Measurements from ENCODE around the gene SPRY4. TPM values are rescaled to one million over a fixed set of nuclear protein-coding genes. Genes with fewer than 3 reads are reported as not detected.

The SPRY4 gene
- total and polyA plus RNA-seq, 2 of the 8 experiments (the other 6 are each of a cell fraction or from before 2014, with no cell fraction given), result 59.1 to 113 TPM

DNA sequence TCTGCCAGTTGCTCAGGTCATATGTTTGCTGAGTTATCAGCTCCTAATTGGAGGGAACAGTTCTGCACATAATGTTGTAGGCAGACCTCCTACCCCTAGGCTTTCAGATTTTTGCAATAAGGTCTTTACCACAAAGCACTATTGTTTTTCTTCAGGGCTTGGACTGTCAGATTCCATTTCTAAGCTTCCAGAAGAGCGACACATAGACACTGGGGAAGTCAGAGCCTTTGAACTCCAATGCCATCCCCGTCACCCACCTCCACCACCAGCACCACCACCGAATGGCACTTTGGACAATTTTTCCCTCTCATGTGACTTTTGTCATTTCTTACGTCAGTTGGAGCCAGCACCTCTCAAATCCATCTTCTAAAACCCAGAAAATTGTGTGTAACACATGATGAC lies 28.3 kb upstream of the SPRY4 start:
- CTCF ChIA-PET (ENCODE audit: partially characterized antibody), result interaction anchor here (0.5 to 2.8 kb wide), 7 partner anchors 26 to 384 kb away, joined by 3 to 18 read pairs (median 3); partner anchors contain the start of gene RNF14
- Histone ChIP-seq H2BK20ac (ENCODE audit: low read length) (no peak overlapping the region), H3K14ac (ENCODE audit: insufficient read length) (no peak overlapping the region), H4K8ac (ENCODE audit: extremely low read depth, insufficient read depth, low read length) (no peak overlapping the region), H2AFZ (ENCODE audit: low read length) (no peak overlapping the region), H3K9me3 (ENCODE audit: insufficient read depth in 2 of 2, low read depth in 1 of 2, low read length in 1 of 2) (no peaks in the 10 kb centered on the region), H4K5ac (ENCODE audit: insufficient read length, low read depth, low read length) (no peak overlapping the region), H2BK120ac (replicated peaks; ENCODE audit: low read depth, low read length) (no peak overlapping the region), H2BK15ac (ENCODE audit: low read length) (no peak overlapping the region), H3K18ac (ENCODE audit: extremely low read depth, low read length) (no peak overlapping the region), H3K27me3 (replicated peaks in 1 of 4; ENCODE audit: control insufficient read depth in 3 of 4, extremely low read depth in 1 of 4, insufficient read depth in 3 of 4, low read length in 3 of 4) (no peaks in the 10 kb centered on the region), H3K4me2 (ENCODE audit: insufficient read depth in 1 of 2, low read depth in 2 of 2, low read length in 2 of 2) (no peak overlapping the region), H2BK5ac (ENCODE audit: low read depth, low read length) (no peak overlapping the region), H3K79me2 (ENCODE audit: control insufficient read depth in 1 of 2, insufficient read depth in 2 of 2, low read length in 2 of 2) (no peaks in the 10 kb centered on the region), H3K4ac (replicated peaks; ENCODE audit: insufficient read length, low read depth, low read length) (no peak overlapping the region), H3K56ac (replicated peaks; ENCODE audit: insufficient read length, low read depth, low read length) (no peak overlapping the region), H3K23ac (ENCODE audit: insufficient read length) (no peak overlapping the region), H2BK12ac (ENCODE audit: low read depth, low read length) (peak overlapping the region; percentile 13; the same call in 1 of the 2 replicates), H3K9ac (replicated peaks in 1 of 4; ENCODE audit: extremely low read depth in 1 of 4, low read depth in 3 of 4, low read length in 3 of 4) (no peak overlapping the region), H3K4me3 (ENCODE audit: extremely low read depth in 1 of 4, insufficient read depth in 2 of 4, low read depth in 3 of 4, low read length in 4 of 4) (no peak overlapping the region), H3K79me1 (ENCODE audit: low read depth, low read length) (no peaks in the 10 kb centered on the region), H3K23me2 (ENCODE audit: low read depth, low read length) (peaks cover 1% of the 10 kb centered on the region; the same call in 1 of the 2 replicates), H3K36me3 (ENCODE audit: control insufficient read depth in 2 of 4, insufficient read depth in 4 of 4, low read length in 3 of 4) (no peaks in the 10 kb centered on the region), H4K20me1 (replicated peaks in 1 of 2; ENCODE audit: control insufficient read depth in 1 of 2, insufficient read depth in 2 of 2, low read length in 2 of 2) (no peaks in the 10 kb centered on the region), H2AK5ac (ENCODE audit: low read depth, low read length) (no peak overlapping the region), H4K91ac (replicated peaks; ENCODE audit: insufficient read length, low read length) (peak overlapping the region; percentile 95), H3K27ac (ENCODE audit: low read depth, low read length) (no peak overlapping the region), H3K4me1 (replicated peaks in 1 of 4; ENCODE audit: control insufficient read depth in 3 of 4, insufficient read depth in 4 of 4, low read length in 3 of 4) (peaks cover 4 to 15% (median 10%) of the 10 kb centered on the region in 4 experiments; a peak in 6 of 7 replicates)
- no peak for FAIRE-seq
- DNase-seq (ENCODE audit: low read depth in 1 of 2, low spot score in 2 of 2), result no peak
- 89% methylated on average over 4 of the region's 4 CpGs; no CpG with 5 or more reads in 1 of the 2 experiments for WGBS, 2 experiments (ENCODE audit: extremely low coverage in 1 of 2, insufficient coverage in 1 of 2, insufficient read length in 1 of 2, insufficient replicate concordance in 2 of 2, low coverage in 1 of 2, low lambda C conversion rate in 2 of 2, missing lambda C conversion rate in 1 of 2)
- POLR2A ChIA-PET (ENCODE audit: partially characterized antibody), result interaction anchor here (0.8 to 8.8 kb wide), 5 partner anchors 9 to 186 kb away, joined by 3 to 137 read pairs (median 3); partner anchors contain the start of gene SPRY4
- TF ChIP-seq EZH2 (IDR thresholded peaks at IDR 0.05; ENCODE audit: low read depth, low read length, severe bottlenecking) (no peak), SIN3A (conservative IDR thresholded peaks at IDR 0.05 in 1 of 2, IDR thresholded peaks at IDR 0.05 in 1 of 2; ENCODE audit: low read depth in 1 of 2, low read length in 2 of 2) (no peak), PHF8 (conservative IDR thresholded peaks at IDR 0.05; ENCODE audit: low read depth, low read length) (no peak), POLR2A (IDR thresholded peaks at IDR 0.05; ENCODE audit: control extremely low read depth in 1 of 2, low read depth in 2 of 2, low read length in 2 of 2) (no peak)
- TF ChIP-seq, protein P1, sequence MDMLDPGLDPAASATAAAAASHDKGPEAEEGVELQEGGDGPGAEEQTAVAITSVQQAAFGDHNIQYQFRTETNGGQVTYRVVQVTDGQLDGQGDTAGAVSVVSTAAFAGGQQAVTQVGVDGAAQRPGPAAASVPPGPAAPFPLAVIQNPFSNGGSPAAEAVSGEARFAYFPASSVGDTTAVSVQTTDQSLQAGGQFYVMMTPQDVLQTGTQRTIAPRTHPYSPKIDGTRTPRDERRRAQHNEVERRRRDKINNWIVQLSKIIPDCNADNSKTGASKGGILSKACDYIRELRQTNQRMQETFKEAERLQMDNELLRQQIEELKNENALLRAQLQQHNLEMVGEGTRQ (IDR thresholded peaks at IDR 0.05; ENCODE audit: low read length), result no peak

Data from H1 (cell line).